ENCODE results near the gene LRMDA. TPM values are rescaled to one million over a fixed set of nuclear protein-coding genes. Genes with fewer than 3 reads are reported as not detected.

Gene LRMDA
- total and polyA plus RNA-seq, 2 donors (not counting 1 experiment from before 2014, with no cell fraction given), result 0.12 TPM; not detected in 1

DNA sequence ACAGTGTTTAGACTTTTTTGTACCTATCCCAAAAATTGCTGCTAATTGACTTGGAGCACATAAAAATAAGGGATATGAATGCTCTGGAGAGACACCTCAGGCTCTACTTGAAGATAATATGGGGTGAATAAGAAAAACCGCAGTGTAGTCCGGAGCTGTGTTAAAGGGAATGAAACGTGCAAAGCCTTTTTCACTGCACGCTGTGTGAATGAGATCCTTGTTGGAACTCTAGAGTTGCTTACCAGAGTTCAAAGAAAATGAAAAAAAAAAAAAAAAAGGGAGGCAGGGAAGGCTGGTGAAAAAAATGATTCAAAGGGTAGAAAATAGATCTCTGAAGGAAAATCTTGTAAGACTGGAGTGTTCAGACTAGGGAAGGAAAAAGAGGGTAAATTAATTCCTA is 226.6 kb downstream of the LRMDA start:
- TF ChIP-seq EZH2 (IDR thresholded peaks at IDR 0.05; ENCODE audit: borderline replicate concordance, insufficient read depth, low read depth, low read length, poor library complexity, severe bottlenecking), result no peak
- TF ChIP-seq, protein P1, sequence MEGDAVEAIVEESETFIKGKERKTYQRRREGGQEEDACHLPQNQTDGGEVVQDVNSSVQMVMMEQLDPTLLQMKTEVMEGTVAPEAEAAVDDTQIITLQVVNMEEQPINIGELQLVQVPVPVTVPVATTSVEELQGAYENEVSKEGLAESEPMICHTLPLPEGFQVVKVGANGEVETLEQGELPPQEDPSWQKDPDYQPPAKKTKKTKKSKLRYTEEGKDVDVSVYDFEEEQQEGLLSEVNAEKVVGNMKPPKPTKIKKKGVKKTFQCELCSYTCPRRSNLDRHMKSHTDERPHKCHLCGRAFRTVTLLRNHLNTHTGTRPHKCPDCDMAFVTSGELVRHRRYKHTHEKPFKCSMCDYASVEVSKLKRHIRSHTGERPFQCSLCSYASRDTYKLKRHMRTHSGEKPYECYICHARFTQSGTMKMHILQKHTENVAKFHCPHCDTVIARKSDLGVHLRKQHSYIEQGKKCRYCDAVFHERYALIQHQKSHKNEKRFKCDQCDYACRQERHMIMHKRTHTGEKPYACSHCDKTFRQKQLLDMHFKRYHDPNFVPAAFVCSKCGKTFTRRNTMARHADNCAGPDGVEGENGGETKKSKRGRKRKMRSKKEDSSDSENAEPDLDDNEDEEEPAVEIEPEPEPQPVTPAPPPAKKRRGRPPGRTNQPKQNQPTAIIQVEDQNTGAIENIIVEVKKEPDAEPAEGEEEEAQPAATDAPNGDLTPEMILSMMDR (IDR thresholded peaks at IDR 0.05), result no peak
- H3K79me2 ChIP-seq (ENCODE audit: control insufficient read depth, insufficient read depth, low read length), result no peaks in the 10 kb centered on the region
- H4K20me1 ChIP-seq (ENCODE audit: control insufficient read depth, insufficient read depth, low read length, poor library complexity, severe bottlenecking), result no peaks in the 10 kb centered on the region
- Mint-ChIP-seq H3K27me3 (peaks cover 12% of the 10 kb centered on the region), H3K4me3 (no peak overlapping the region), H3K9me3 (ENCODE audit: insufficient read depth) (no peaks in the 10 kb centered on the region), H3K4me1 (no peaks in the 10 kb centered on the region), H3K27ac (no peak overlapping the region)
- H3K27me3 ChIP-seq (replicated peaks in 1 of 4; ENCODE audit: control extremely low read depth in 1 of 4, control insufficient read depth in 3 of 4, insufficient read depth in 4 of 4, low read length in 3 of 4), result peaks cover 0 to 3% (median 0%) of the 10 kb centered on the region in 4 experiments
- no peaks in the 10 kb centered on the region for H3K9me3 ChIP-seq (ENCODE audit: control extremely low read depth in 1 of 3, control insufficient read depth in 2 of 3, insufficient read depth in 1 of 3, low read length in 2 of 3)
- WGBS (ENCODE audit: insufficient coverage), result 98% methylated on average over 4 of the region's 4 CpGs
- DNase-seq, result no peak
- H3K27ac ChIP-seq (ENCODE audit: low read length in 2 of 2), result no peak overlapping the region
- no peak for ATAC-seq (ENCODE audit: low read depth)
- H3K4me2 ChIP-seq (replicated peaks; ENCODE audit: low read depth, low read length, poor library complexity, severe bottlenecking), result no peak overlapping the region
- ChIA-PET POLR2A (no interaction called here), CTCF (no interaction called here)
- no peak overlapping the region for H3K9ac ChIP-seq (ENCODE audit: low read length)
- H3K4me1 ChIP-seq (ENCODE audit: control insufficient read depth in 2 of 2, insufficient read depth in 2 of 2, low read length in 2 of 2), result no peaks in the 10 kb centered on the region
- intact Hi-C loops (cut with micrococcal nuclease), result no loop called here
- H3K36me3 ChIP-seq (replicated peaks in 1 of 2; ENCODE audit: control extremely low read depth in 1 of 2, control insufficient read depth in 1 of 2, extremely low read depth in 1 of 2, insufficient read depth in 2 of 2, low read length in 1 of 2), result no peaks in the 10 kb centered on the region
- no peak overlapping the region for H2AFZ ChIP-seq (ENCODE audit: insufficient read depth, low read depth, low read length, poor library complexity, severe bottlenecking)
- H3K4me3 ChIP-seq (ENCODE audit: control extremely low read depth in 1 of 5, extremely low read depth in 1 of 5, insufficient read depth in 1 of 5, low read depth in 2 of 5, low read length in 4 of 5), result no peak overlapping the region

DNA sequence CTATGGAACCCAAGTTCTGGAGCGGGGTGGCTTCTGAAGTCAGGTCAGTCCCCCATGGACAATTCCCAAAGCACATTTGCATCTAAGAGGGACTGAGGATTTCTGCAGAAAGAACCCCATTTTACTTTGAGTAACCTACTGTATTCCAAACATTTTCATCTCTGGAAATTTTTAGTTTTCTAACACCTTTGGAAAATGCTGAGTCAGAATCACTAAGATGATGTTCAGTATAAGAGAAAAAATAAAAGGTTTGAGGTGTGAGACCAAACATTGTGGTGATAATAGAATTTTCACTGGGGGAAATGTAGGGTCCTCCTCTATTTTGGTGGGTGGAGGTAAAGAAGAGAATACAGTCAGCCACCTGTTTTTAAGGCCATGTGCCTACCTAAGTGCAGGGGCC is 227.1 kb downstream of the LRMDA start:
- CTCF ChIA-PET, result no interaction called here

More for the DNA sequence above, 227.1 kb downstream of the LRMDA start:
- Histone ChIP-seq H3K36me3 (replicated peaks in 1 of 2; ENCODE audit: control extremely low read depth in 1 of 2, control insufficient read depth in 1 of 2, extremely low read depth in 1 of 2, insufficient read depth in 2 of 2, low read length in 1 of 2) (no peaks in the 10 kb centered on the region), H4K20me1 (ENCODE audit: control insufficient read depth, insufficient read depth, low read length, poor library complexity, severe bottlenecking) (no peaks in the 10 kb centered on the region), H3K9me3 (ENCODE audit: control extremely low read depth in 1 of 3, control insufficient read depth in 2 of 3, insufficient read depth in 1 of 3, low read length in 2 of 3) (no peaks in the 10 kb centered on the region), H3K79me2 (ENCODE audit: control insufficient read depth, insufficient read depth, low read length) (no peaks in the 10 kb centered on the region), H3K4me1 (ENCODE audit: control insufficient read depth in 2 of 2, insufficient read depth in 2 of 2, low read length in 2 of 2) (no peaks in the 10 kb centered on the region), H3K27ac (ENCODE audit: low read length in 2 of 2) (no peak overlapping the region), H3K27me3 (replicated peaks in 1 of 4; ENCODE audit: control extremely low read depth in 1 of 4, control insufficient read depth in 3 of 4, insufficient read depth in 4 of 4, low read length in 3 of 4) (peaks cover 0 to 3% (median 0%) of the 10 kb centered on the region in 4 experiments), H2AFZ (ENCODE audit: insufficient read depth, low read depth, low read length, poor library complexity, severe bottlenecking) (no peak overlapping the region), H3K9ac (ENCODE audit: low read length) (no peak overlapping the region), H3K4me3 (ENCODE audit: control extremely low read depth in 1 of 5, extremely low read depth in 1 of 5, insufficient read depth in 1 of 5, low read depth in 2 of 5, low read length in 4 of 5) (no peak overlapping the region), H3K4me2 (replicated peaks; ENCODE audit: low read depth, low read length, poor library complexity, severe bottlenecking) (no peak overlapping the region)
- intact Hi-C loops (cut with micrococcal nuclease), result no loop called here
- TF ChIP-seq EZH2 (IDR thresholded peaks at IDR 0.05; ENCODE audit: borderline replicate concordance, insufficient read depth, low read depth, low read length, poor library complexity, severe bottlenecking), result no peak
- POLR2A ChIA-PET, result no interaction called here
- Mint-ChIP-seq H3K4me1 (no peaks in the 10 kb centered on the region), H3K9me3 (ENCODE audit: insufficient read depth) (no peaks in the 10 kb centered on the region), H3K27me3 (peaks cover 12% of the 10 kb centered on the region), H3K4me3 (no peak overlapping the region), H3K27ac (no peak overlapping the region)
- ATAC-seq (ENCODE audit: low read depth) (no peak), DNase-seq (no peak)
- 100% methylated on average over 1 of the region's 1 CpG for WGBS (ENCODE audit: insufficient coverage)
